Fibroblast of mammary gland (primary cell): Measurements from ENCODE around the gene NFKBIE.

Experiments used
- DNase-seq: peaks from one replicate; pipeline ENCODE4 v3.0.0-alpha.2; 2010; ENCODE audit warnings: low read depth
- H3K4me3 ChIP-seq: 2 replicates; pipeline ENCODE4 v1.5.1; 2011; ENCODE audit warnings: low read depth, mild to moderate bottlenecking, low read length, moderate library complexity; ENCODE audit not compliant: control insufficient read depth
- CTCF ChIP-seq: conservative IDR thresholded peaks from 2 replicates; pipeline ENCODE4 v1.5.1; 2011; ENCODE audit warnings: low read depth, low read length, inconsistent platforms; ENCODE audit not compliant: control insufficient read depth, insufficient read depth

Gene NFKBIE

GRCh38 chr6:44225579-44226325 is 39.6 kb downstream of the NFKBIE start:
- no peak for DNase-seq
- H3K4me3 ChIP-seq, result no peak overlapping the region
- TF ChIP-seq CTCF, result no peak

- no peak for TF ChIP-seq CTCF
Observed at GRCh38 chr6:44224965-44225305, 40.4 kb downstream of the NFKBIE start.

GRCh38 chr6:44224029-44224964 is 41.1 kb downstream of the NFKBIE start:
- no peak for DNase-seq
- no peak for TF ChIP-seq CTCF
- H3K4me3 ChIP-seq, result peak overlapping the region; percentile 59

More at GRCh38 chr6:44224965-44225305, 40.4 kb downstream of the NFKBIE start:
- no peak overlapping the region for H3K4me3 ChIP-seq
- DNase-seq, result no peak

- DNase-seq, result no peak
- H3K4me3 ChIP-seq, result peak within 1 kb of the TSS; percentile 59
- no peak for TF ChIP-seq CTCF
Observed at GRCh38 chr6:44223319-44224028, 41.9 kb downstream of the NFKBIE start, which contains the start of gene SLC29A1. SLC29A1 (plus strand) TSS chr6:44223595; CDS start chr6:44227314, 3,719 bp downstream.

- H3K4me3 ChIP-seq, result peak overlapping the region; percentile 59
- DNase-seq, result no peak
- no peak for TF ChIP-seq CTCF
Observed at GRCh38 chr6:44222486-44223318, 42.6 kb downstream of the NFKBIE start.

GRCh38 chr6:44221961-44222335 is 43.4 kb downstream of the NFKBIE start:
- no peak overlapping the region for H3K4me3 ChIP-seq

More at GRCh38 chr6:44221961-44222335, 43.4 kb downstream of the NFKBIE start:
- no peak for TF ChIP-seq CTCF
- DNase-seq, result no peak
